Measurements from ENCODE around the gene FZD8. TPM values are rescaled to one million over a fixed set of nuclear protein-coding genes. Genes with fewer than 3 reads are reported as not detected.

Gene FZD8
- total RNA-seq, 1 experiment from 2014 or later: 13.7 TPM

DNA sequence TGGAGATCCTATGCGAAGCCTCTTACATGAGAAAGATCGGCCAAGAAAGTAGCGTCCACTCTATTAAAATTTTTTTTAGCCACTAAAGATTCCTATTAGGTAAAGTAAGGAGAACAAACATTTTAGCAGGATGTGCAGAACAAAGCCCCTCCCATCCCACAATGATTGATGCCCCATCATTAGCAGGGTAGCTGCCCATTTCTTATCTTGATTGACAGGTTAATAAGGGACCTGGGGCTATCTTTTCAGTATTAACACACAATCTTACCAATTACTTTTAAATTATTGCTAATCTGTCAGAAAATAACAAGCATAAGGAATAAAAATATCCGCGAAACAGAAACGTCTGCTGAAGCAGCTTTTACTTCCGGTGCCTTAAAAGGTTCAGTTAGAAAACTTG lies 5.1 kb downstream of the FZD8 start:
- CTCF ChIA-PET: interaction anchor here (0.9 to 4.0 kb wide), 15 partner anchors 23 to 1244 kb away, joined by 3 to 50 read pairs (median 6); no protein-coding TSS in a partner anchor
- peaks cover 45% of the 10 kb centered on the region for H3K4me1 Mint-ChIP-seq

DNA sequence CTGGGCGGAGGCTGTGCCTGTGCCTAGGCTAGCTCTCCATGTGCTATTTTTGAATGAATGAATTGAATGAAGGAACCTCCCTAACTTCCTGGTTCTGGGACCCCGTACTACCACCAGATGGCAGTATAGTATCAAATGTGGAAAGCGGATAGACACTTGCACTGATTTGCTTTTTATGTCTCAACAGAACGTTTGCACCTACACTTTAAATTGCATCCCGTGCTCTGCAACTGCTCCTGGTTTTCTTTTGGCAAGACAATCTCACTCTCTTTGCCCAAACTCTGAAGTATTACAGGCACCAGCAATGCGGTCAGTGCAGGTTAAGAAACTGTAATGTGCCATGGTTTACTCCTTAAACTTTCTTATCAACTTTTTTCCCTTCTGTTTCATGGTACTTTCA lies 6.5 kb downstream of the FZD8 start:
- Mint-ChIP-seq H3K27ac (no peak overlapping the region), H3K9me3 (no peaks in the 10 kb centered on the region), H3K27me3 (ENCODE audit: low read depth) (peaks cover 19% of the 10 kb centered on the region), H3K36me3 (no peaks in the 10 kb centered on the region), H3K4me1 (peaks cover 45% of the 10 kb centered on the region), H3K4me3 (no peak overlapping the region)
- TF ChIP-seq GRHL2 (CRISPR knock-in tag; IDR thresholded peaks at IDR 0.05; ENCODE audit: insufficient replicate concordance, severe bottlenecking) (no peak), OVOL2 (CRISPR knock-in tag; IDR thresholded peaks at IDR 0.05; ENCODE audit: borderline replicate concordance) (no peak), ESRRA (CRISPR knock-in tag; IDR thresholded peaks at IDR 0.05; ENCODE audit: borderline replicate concordance) (no peak)
- TF ChIP-seq, protein P1, sequence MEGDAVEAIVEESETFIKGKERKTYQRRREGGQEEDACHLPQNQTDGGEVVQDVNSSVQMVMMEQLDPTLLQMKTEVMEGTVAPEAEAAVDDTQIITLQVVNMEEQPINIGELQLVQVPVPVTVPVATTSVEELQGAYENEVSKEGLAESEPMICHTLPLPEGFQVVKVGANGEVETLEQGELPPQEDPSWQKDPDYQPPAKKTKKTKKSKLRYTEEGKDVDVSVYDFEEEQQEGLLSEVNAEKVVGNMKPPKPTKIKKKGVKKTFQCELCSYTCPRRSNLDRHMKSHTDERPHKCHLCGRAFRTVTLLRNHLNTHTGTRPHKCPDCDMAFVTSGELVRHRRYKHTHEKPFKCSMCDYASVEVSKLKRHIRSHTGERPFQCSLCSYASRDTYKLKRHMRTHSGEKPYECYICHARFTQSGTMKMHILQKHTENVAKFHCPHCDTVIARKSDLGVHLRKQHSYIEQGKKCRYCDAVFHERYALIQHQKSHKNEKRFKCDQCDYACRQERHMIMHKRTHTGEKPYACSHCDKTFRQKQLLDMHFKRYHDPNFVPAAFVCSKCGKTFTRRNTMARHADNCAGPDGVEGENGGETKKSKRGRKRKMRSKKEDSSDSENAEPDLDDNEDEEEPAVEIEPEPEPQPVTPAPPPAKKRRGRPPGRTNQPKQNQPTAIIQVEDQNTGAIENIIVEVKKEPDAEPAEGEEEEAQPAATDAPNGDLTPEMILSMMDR (IDR thresholded peaks at IDR 0.05): peak; percentile 80
- TF ChIP-seq, protein P2, sequence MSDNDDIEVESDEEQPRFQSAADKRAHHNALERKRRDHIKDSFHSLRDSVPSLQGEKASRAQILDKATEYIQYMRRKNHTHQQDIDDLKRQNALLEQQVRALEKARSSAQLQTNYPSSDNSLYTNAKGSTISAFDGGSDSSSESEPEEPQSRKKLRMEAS (CRISPR knock-in tag; IDR thresholded peaks at IDR 0.05): peak; percentile 33; the same call in 1 of the 2 replicates
- ATAC-seq (no peak), DNase-seq (ENCODE audit: low spot score) (peak; percentile 20)
- CTCF ChIA-PET: interaction anchor here (0.6 to 4.0 kb wide), 37 partner anchors 11 to 1245 kb away, joined by 3 to 50 read pairs (median 4); no protein-coding TSS in a partner anchor
- POLR2A ChIA-PET: interaction anchor here (0.5 kb wide), 1 partner anchor 85 kb away, joined by 3 read pairs; no protein-coding TSS in a partner anchor

More for the DNA sequence above, 5.1 kb downstream of the FZD8 start:
- Mint-ChIP-seq H3K9me3 (no peaks in the 10 kb centered on the region), H3K27me3 (ENCODE audit: low read depth) (peaks cover 21% of the 10 kb centered on the region), H3K27ac (no peak overlapping the region), H3K4me3 (peak overlapping the region; percentile 65), H3K36me3 (no peaks in the 10 kb centered on the region)
- no peak for ATAC-seq
- DNase-seq (ENCODE audit: low spot score): no peak
- TF ChIP-seq ZBTB21 (CRISPR knock-in tag; IDR thresholded peaks at IDR 0.05; ENCODE audit: borderline replicate concordance) (no peak), JAZF1 (CRISPR knock-in tag; IDR thresholded peaks at IDR 0.05) (no peak)
- POLR2A ChIA-PET: no interaction called here

DNA sequence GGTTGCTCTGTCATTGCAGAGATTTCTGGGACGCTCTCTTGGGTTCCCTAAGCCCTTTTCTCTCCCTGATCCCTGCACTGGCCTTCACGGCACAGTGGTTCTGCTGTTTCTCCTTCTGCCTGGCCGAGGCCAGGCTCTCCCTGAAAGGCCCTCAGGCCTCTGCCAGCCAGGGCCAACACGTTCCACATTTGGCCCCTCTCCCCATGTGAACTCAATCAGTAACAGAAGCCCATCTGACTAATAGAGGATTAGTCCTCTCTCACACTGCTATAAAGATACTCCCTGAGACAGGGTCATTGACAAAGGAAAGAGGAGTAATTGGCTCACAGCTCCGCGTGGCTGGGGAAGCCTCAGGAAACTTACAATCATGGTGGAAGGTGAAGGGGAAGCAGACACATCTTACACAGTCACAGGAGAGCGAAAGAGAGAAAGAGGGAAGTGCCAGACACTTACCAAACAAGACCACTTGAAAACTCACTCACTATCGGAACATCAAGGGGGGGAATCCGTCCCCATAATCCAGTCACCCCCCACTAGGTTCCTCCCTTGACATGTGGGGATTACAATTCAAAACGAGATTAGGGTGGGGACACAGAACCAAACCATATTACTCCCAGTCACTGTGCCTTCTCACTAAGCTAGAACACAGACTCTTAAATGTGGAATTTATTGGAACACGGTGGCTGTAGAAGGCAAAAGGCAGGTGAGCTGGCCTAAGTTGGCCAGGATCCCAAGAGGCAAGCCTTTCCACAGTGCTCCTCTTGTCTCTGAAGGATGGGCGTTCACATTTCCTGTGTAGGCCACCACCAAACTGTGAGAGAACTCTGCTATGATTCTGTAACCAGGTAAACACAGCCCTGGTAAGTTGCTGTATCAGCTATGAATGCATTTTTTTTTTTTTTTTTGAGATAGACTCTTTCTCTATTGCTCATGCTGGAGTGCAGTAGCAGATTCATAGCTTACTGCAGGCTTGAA lies 8.8 kb downstream of the FZD8 start:
- TF ChIP-seq, protein P3, sequence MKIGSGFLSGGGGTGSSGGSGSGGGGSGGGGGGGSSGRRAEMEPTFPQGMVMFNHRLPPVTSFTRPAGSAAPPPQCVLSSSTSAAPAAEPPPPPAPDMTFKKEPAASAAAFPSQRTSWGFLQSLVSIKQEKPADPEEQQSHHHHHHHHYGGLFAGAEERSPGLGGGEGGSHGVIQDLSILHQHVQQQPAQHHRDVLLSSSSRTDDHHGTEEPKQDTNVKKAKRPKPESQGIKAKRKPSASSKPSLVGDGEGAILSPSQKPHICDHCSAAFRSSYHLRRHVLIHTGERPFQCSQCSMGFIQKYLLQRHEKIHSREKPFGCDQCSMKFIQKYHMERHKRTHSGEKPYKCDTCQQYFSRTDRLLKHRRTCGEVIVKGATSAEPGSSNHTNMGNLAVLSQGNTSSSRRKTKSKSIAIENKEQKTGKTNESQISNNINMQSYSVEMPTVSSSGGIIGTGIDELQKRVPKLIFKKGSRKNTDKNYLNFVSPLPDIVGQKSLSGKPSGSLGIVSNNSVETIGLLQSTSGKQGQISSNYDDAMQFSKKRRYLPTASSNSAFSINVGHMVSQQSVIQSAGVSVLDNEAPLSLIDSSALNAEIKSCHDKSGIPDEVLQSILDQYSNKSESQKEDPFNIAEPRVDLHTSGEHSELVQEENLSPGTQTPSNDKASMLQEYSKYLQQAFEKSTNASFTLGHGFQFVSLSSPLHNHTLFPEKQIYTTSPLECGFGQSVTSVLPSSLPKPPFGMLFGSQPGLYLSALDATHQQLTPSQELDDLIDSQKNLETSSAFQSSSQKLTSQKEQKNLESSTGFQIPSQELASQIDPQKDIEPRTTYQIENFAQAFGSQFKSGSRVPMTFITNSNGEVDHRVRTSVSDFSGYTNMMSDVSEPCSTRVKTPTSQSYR (CRISPR knock-in tag; IDR thresholded peaks at IDR 0.05): no peak
- TF ChIP-seq ZNF232 (CRISPR knock-in tag; IDR thresholded peaks at IDR 0.05) (no peak), ZNF423 (CRISPR knock-in tag; IDR thresholded peaks at IDR 0.05) (no peak), ZNF671 (CRISPR knock-in tag; IDR thresholded peaks at IDR 0.05) (no peak)
- TF ChIP-seq, protein P4, sequence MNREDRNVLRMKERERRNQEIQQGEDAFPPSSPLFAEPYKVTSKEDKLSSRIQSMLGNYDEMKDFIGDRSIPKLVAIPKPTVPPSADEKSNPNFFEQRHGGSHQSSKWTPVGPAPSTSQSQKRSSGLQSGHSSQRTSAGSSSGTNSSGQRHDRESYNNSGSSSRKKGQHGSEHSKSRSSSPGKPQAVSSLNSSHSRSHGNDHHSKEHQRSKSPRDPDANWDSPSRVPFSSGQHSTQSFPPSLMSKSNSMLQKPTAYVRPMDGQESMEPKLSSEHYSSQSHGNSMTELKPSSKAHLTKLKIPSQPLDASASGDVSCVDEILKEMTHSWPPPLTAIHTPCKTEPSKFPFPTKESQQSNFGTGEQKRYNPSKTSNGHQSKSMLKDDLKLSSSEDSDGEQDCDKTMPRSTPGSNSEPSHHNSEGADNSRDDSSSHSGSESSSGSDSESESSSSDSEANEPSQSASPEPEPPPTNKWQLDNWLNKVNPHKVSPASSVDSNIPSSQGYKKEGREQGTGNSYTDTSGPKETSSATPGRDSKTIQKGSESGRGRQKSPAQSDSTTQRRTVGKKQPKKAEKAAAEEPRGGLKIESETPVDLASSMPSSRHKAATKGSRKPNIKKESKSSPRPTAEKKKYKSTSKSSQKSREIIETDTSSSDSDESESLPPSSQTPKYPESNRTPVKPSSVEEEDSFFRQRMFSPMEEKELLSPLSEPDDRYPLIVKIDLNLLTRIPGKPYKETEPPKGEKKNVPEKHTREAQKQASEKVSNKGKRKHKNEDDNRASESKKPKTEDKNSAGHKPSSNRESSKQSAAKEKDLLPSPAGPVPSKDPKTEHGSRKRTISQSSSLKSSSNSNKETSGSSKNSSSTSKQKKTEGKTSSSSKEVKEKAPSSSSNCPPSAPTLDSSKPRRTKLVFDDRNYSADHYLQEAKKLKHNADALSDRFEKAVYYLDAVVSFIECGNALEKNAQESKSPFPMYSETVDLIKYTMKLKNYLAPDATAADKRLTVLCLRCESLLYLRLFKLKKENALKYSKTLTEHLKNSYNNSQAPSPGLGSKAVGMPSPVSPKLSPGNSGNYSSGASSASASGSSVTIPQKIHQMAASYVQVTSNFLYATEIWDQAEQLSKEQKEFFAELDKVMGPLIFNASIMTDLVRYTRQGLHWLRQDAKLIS (CRISPR knock-in tag; IDR thresholded peaks at IDR 0.05; ENCODE audit: borderline replicate concordance): no peak
- TF ChIP-seq, protein P5, sequence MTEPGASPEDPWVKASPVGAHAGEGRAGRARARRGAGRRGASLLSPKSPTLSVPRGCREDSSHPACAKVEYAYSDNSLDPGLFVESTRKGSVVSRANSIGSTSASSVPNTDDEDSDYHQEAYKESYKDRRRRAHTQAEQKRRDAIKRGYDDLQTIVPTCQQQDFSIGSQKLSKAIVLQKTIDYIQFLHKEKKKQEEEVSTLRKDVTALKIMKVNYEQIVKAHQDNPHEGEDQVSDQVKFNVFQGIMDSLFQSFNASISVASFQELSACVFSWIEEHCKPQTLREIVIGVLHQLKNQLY (CRISPR knock-in tag; IDR thresholded peaks at IDR 0.05): no peak
- TF ChIP-seq, protein P6, sequence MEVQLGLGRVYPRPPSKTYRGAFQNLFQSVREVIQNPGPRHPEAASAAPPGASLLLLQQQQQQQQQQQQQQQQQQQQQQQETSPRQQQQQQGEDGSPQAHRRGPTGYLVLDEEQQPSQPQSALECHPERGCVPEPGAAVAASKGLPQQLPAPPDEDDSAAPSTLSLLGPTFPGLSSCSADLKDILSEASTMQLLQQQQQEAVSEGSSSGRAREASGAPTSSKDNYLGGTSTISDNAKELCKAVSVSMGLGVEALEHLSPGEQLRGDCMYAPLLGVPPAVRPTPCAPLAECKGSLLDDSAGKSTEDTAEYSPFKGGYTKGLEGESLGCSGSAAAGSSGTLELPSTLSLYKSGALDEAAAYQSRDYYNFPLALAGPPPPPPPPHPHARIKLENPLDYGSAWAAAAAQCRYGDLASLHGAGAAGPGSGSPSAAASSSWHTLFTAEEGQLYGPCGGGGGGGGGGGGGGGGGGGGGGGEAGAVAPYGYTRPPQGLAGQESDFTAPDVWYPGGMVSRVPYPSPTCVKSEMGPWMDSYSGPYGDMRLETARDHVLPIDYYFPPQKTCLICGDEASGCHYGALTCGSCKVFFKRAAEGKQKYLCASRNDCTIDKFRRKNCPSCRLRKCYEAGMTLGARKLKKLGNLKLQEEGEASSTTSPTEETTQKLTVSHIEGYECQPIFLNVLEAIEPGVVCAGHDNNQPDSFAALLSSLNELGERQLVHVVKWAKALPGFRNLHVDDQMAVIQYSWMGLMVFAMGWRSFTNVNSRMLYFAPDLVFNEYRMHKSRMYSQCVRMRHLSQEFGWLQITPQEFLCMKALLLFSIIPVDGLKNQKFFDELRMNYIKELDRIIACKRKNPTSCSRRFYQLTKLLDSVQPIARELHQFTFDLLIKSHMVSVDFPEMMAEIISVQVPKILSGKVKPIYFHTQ (CRISPR knock-in tag; IDR thresholded peaks at IDR 0.05): no peak
- TF ChIP-seq, protein P7, sequence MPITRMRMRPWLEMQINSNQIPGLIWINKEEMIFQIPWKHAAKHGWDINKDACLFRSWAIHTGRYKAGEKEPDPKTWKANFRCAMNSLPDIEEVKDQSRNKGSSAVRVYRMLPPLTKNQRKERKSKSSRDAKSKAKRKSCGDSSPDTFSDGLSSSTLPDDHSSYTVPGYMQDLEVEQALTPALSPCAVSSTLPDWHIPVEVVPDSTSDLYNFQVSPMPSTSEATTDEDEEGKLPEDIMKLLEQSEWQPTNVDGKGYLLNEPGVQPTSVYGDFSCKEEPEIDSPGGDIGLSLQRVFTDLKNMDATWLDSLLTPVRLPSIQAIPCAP (CRISPR knock-in tag; IDR thresholded peaks at IDR 0.05): no peak
- peaks cover 40% of the 10 kb centered on the region for H3K4me1 Mint-ChIP-seq
- H3K27ac Mint-ChIP-seq: no peak overlapping the region
- CTCF ChIA-PET: interaction anchor here (0.9 to 1.8 kb wide), 5 partner anchors 19 to 1249 kb away, joined by 3 to 11 read pairs (median 5); no protein-coding TSS in a partner anchor
- no peak for ATAC-seq
- POLR2A ChIA-PET: no interaction called here
- no peaks in the 10 kb centered on the region for H3K36me3 Mint-ChIP-seq
- no peak for DNase-seq (ENCODE audit: low spot score)
- peaks cover 6% of the 10 kb centered on the region for H3K27me3 Mint-ChIP-seq (ENCODE audit: low read depth)
- H3K9me3 Mint-ChIP-seq: peaks cover 4% of the 10 kb centered on the region; the same call in 1 of the 2 replicates
- no peak overlapping the region for H3K4me3 Mint-ChIP-seq

Measured in WTC11 (cell line).